ENCODE results near the gene PSMB2. TPM values are rescaled to one million over a fixed set of nuclear protein-coding genes. Genes with fewer than 3 reads are reported as not detected.

The PSMB2 gene
- total and polyA plus RNA-seq, 10 of the 15 experiments (the other 5 are each of a cell fraction or from before 2014, with no cell fraction given), result 71.7 to 299 (median 145) TPM

DNA sequence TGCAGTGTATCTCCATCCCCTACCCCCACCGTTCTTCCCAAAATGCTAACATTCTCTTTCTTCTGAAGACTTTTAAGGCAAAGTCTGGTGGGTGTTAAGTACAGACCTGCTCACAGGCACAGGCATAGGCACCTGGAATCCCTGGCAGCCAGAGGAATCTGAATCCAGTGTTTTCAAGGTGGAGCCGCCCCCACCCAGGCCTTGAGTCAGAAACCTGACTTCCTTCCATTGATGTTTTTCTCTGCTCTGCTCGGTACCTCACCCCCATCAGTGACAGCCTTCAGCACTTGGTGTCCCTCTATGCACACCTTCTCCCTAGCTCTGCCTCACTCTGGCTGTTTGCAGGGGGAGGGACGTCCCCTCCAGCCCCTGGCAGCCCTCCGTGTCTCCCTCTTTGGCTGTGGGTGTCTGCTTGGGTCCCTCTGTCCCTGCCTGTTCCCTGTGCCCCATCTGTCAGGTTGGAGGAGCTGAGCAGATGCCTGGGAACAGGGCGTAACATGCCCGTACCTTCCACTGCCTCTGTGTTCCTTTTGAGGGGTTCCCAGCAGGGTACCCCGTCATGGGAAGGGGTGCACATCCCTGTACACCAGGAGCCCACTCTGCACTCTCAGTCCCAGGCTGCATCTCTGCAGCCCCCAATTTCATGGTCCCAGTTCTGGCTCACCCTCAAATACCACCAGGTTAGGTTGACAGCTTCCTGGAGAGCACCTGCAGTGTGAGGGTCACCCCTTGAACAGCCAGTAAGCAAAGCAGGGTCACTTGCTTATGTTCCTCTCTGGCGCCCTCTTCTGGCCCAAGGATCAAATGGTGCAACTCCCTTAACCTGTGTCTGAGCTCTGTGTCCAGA, 77.1 kb downstream of the PSMB2 start:
- no peak overlapping the region for H3K27ac ChIP-seq (ENCODE audit: control insufficient read depth, insufficient read depth)
- H2AFZ ChIP-seq (ENCODE audit: control insufficient read depth, low read depth, low read length), result no peak overlapping the region
- CTCF ChIA-PET, result interaction anchor here (0.6 to 5.9 kb wide), 43 partner anchors 9 to 362 kb away, joined by 3 to 248 read pairs (median 4); no protein-coding TSS in a partner anchor
- peak; percentile 88 for ATAC-seq
- no peaks in the 10 kb centered on the region for H3K79me2 ChIP-seq (ENCODE audit: control insufficient read depth, insufficient read depth, low read length)
- peak; percentile 97 for FAIRE-seq
- no TSS peak for BruUV-seq (replicated peaks)
- H3K4me3 ChIP-seq, result no peak overlapping the region
- intact Hi-C loops (cut with micrococcal nuclease; ENCODE audit: unreplicated experiment) (loop anchor here (1.0 kb wide), 1 partner anchor 113 kb away; no protein-coding TSS in a partner anchor), in situ Hi-C loops (cut with MboI) (loop anchor here (5.0 kb wide), 1 partner anchor 112 kb away; no protein-coding TSS in a partner anchor)
- H4K20me1 ChIP-seq (ENCODE audit: control insufficient read depth, insufficient read depth), result no peaks in the 10 kb centered on the region
- POLR2A ChIA-PET, result interaction anchor here (1.1 kb wide), 1 partner anchor 113 kb away, joined by 6 read pairs; no protein-coding TSS in a partner anchor
- RAD21 ChIA-PET (ENCODE audit: unreplicated experiment), result interaction anchor here (0.7 to 3.1 kb wide), 14 partner anchors 8 to 209 kb away, joined by 3 to 128 read pairs (median 4); partner anchors contain the start of gene KIAA0319L
- H3K9ac ChIP-seq (ENCODE audit: control insufficient read depth, insufficient read depth, low read length), result no peak overlapping the region
- peaks cover 0 to 12% of the 10 kb centered on the region in 2 experiments; a peak in 2 of 4 replicates for H3K36me3 ChIP-seq (ENCODE audit: control insufficient read depth in 2 of 2, insufficient read depth in 2 of 2, low read length in 1 of 2)
- no peaks in the 10 kb centered on the region; the same call in 1 of the 2 replicates for H3K4me1 ChIP-seq (ENCODE audit: control insufficient read depth, insufficient read depth, low read length)
- H3K27me3 ChIP-seq (replicated peaks in 1 of 2; ENCODE audit: control insufficient read depth in 2 of 2, insufficient read depth in 2 of 2, low read length in 1 of 2), result no peaks in the 10 kb centered on the region
- no peak for DNase-seq (ENCODE audit: low read depth, low spot score)
- H3K9me3 ChIP-seq (replicated peaks; ENCODE audit: control insufficient read depth, insufficient read depth, low read length), result no peaks in the 10 kb centered on the region
- WGBS (ENCODE audit: insufficient coverage, insufficient replicate concordance, low lambda C conversion rate, missing lambda C conversion rate), result 78% methylated on average over 9 of the region's 9 CpGs
- SMC1A ChIA-PET (ENCODE audit: uncharacterized antibody, unreplicated experiment), result interaction anchor here (0.7 to 5.9 kb wide), 16 partner anchors 8 to 215 kb away, joined by 3 to 128 read pairs (median 4); partner anchors contain the start of gene KIAA0319L
- H3K4me2 ChIP-seq (ENCODE audit: control insufficient read depth, insufficient read depth), result no peak overlapping the region
- TF ChIP-seq CHD1 (IDR thresholded peaks at IDR 0.05; ENCODE audit: low read depth, low read length) (no peak), RBBP5 (conservative IDR thresholded peaks at IDR 0.05) (no peak), CBFB (IDR thresholded peaks at IDR 0.05; ENCODE audit: low read depth) (no peak), TCF12 (IDR thresholded peaks at IDR 0.05; ENCODE audit: low read depth, low read length) (no peak), FOXM1 (IDR thresholded peaks at IDR 0.05; ENCODE audit: low read depth, low read length) (no peak), TBL1XR1 (IDR thresholded peaks at IDR 0.05; ENCODE audit: low read depth, low read length) (no peak), SMC3 (IDR thresholded peaks at IDR 0.05; ENCODE audit: borderline replicate concordance, low read length) (peak; percentile 68), SMARCA5 (IDR thresholded peaks at IDR 0.05) (0 out of 2 replicates have a peak, but pooled peaks have one; percentile 37), RB1 (IDR thresholded peaks at IDR 0.05; ENCODE audit: borderline replicate concordance) (0 out of 2 replicates have a peak, but pooled peaks have one; percentile 34), JUNB (IDR thresholded peaks at IDR 0.05) (no peak), ZNF622 (IDR thresholded peaks at IDR 0.05) (no peak), YY1 (IDR thresholded peaks at IDR 0.05; ENCODE audit: low read depth, low read length) (peak; percentile 56; the same call in 1 of the 2 replicates), KAT2A (conservative IDR thresholded peaks at IDR 0.05; ENCODE audit: control insufficient read depth, low read depth, low read length) (no peak), POLR2AphosphoS2 (IDR thresholded peaks at IDR 0.05; ENCODE audit: low read depth, low read length) (no peak), ZNF217 (IDR thresholded peaks at IDR 0.05) (no peak), POLR2AphosphoS5 (IDR thresholded peaks at IDR 0.05; ENCODE audit: low read length) (no peak), ZZZ3 (IDR thresholded peaks at IDR 0.05; ENCODE audit: control insufficient read depth, insufficient read length, low read depth) (no peak), TARDBP (IDR thresholded peaks at IDR 0.05; ENCODE audit: borderline replicate concordance) (no peak)
- TF ChIP-seq, protein P1, sequence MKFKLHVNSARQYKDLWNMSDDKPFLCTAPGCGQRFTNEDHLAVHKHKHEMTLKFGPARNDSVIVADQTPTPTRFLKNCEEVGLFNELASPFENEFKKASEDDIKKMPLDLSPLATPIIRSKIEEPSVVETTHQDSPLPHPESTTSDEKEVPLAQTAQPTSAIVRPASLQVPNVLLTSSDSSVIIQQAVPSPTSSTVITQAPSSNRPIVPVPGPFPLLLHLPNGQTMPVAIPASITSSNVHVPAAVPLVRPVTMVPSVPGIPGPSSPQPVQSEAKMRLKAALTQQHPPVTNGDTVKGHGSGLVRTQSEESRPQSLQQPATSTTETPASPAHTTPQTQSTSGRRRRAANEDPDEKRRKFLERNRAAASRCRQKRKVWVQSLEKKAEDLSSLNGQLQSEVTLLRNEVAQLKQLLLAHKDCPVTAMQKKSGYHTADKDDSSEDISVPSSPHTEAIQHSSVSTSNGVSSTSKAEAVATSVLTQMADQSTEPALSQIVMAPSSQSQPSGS (IDR thresholded peaks at IDR 0.05; ENCODE audit: low read length), result no peak
- TF ChIP-seq, protein P2, sequence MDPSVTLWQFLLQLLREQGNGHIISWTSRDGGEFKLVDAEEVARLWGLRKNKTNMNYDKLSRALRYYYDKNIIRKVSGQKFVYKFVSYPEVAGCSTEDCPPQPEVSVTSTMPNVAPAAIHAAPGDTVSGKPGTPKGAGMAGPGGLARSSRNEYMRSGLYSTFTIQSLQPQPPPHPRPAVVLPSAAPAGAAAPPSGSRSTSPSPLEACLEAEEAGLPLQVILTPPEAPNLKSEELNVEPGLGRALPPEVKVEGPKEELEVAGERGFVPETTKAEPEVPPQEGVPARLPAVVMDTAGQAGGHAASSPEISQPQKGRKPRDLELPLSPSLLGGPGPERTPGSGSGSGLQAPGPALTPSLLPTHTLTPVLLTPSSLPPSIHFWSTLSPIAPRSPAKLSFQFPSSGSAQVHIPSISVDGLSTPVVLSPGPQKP (IDR thresholded peaks at IDR 0.05; ENCODE audit: low read depth, low read length), result no peak
- TF ChIP-seq, protein P3, sequence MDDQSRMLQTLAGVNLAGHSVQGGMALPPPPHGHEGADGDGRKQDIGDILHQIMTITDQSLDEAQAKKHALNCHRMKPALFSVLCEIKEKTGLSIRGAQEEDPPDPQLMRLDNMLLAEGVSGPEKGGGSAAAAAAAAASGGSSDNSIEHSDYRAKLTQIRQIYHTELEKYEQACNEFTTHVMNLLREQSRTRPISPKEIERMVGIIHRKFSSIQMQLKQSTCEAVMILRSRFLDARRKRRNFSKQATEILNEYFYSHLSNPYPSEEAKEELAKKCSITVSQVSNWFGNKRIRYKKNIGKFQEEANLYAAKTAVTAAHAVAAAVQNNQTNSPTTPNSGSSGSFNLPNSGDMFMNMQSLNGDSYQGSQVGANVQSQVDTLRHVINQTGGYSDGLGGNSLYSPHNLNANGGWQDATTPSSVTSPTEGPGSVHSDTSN (IDR thresholded peaks at IDR 0.05; ENCODE audit: insufficient replicate concordance, low read depth, low read length), result no peak
